Measurements from ENCODE around the gene GNAQ. TPM values are rescaled to one million over a fixed set of nuclear protein-coding genes. Genes with fewer than 3 reads are reported as not detected.
"Not testable (repeated sequence)": the region's sequence is repeated elsewhere in the genome, so short reads cannot be mapped to it uniquely, and the experiment has no call there.

The GNAQ gene
- polyA plus RNA-seq, 2 of the 4 experiments (the other 2 are of a cell fraction), result 17.9 to 60.0 TPM

DNA sequence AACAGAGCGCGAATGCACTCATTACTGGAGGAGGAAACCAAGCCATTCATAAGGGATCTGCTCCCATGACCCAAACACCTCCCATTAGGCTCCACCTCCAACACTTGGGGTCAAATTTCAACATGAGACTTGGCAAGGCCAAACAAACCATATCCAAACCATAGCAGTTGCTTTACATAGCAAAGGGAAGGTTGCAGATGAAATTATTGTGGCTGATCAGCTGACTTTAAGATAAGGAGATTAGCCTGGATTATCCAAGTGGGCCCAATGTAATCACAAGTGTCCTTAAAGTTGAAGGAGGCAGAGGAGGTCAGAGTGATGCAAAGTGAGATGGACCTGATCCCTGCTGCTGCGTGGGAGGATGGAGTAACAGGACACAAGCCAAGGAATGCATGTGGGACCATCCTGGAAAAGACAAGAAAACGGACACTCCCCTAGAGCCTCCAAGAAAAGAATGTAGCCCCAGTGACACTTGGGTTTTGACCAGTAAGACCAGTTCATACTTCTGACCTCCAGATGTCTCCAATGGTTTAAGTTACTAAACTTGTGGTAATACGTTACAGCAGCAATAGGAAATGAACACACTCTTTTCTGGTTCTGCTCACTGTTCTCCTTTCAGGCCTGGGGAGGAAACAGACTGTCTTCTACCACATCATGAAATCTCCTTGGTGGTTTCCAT lies 167.3 kb downstream of the GNAQ start:
- 94% methylated on average over 5 of the region's 5 CpGs for WGBS (ENCODE audit: missing lambda C conversion rate)
- DNase-seq (ENCODE audit: low read depth in 1 of 2, low spot score in 1 of 2), result peak in 1 of 2 experiments; percentile 11
- no peak for ATAC-seq
- Histone ChIP-seq H3K4me3 (no peak overlapping the region), H3K27ac (no peak overlapping the region), H3K4me1 (peaks cover 14% of the 10 kb centered on the region), H3K9me3 (0 out of 3 replicates have a peak, but pooled peaks cover 6% of the 10 kb centered on the region), H3K4me2 (no peak overlapping the region)
- TF ChIP-seq HOXB5 (CRISPR knock-in tag; IDR thresholded peaks at IDR 0.05) (no peak), HOXB13 (CRISPR knock-in tag; IDR thresholded peaks at IDR 0.05; ENCODE audit: low read depth) (no peak), CHD4 (IDR thresholded peaks at IDR 0.05; ENCODE audit: borderline replicate concordance) (no peak), MYC (IDR thresholded peaks at IDR 0.05; ENCODE audit: borderline replicate concordance, low read length) (no peak)
- TF ChIP-seq, protein P1, sequence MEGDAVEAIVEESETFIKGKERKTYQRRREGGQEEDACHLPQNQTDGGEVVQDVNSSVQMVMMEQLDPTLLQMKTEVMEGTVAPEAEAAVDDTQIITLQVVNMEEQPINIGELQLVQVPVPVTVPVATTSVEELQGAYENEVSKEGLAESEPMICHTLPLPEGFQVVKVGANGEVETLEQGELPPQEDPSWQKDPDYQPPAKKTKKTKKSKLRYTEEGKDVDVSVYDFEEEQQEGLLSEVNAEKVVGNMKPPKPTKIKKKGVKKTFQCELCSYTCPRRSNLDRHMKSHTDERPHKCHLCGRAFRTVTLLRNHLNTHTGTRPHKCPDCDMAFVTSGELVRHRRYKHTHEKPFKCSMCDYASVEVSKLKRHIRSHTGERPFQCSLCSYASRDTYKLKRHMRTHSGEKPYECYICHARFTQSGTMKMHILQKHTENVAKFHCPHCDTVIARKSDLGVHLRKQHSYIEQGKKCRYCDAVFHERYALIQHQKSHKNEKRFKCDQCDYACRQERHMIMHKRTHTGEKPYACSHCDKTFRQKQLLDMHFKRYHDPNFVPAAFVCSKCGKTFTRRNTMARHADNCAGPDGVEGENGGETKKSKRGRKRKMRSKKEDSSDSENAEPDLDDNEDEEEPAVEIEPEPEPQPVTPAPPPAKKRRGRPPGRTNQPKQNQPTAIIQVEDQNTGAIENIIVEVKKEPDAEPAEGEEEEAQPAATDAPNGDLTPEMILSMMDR (IDR thresholded peaks at IDR 0.05), result no peak
- CTCF ChIA-PET, result no interaction called here
- no peak for FAIRE-seq
- POLR2A ChIA-PET, result no interaction called here

DNA sequence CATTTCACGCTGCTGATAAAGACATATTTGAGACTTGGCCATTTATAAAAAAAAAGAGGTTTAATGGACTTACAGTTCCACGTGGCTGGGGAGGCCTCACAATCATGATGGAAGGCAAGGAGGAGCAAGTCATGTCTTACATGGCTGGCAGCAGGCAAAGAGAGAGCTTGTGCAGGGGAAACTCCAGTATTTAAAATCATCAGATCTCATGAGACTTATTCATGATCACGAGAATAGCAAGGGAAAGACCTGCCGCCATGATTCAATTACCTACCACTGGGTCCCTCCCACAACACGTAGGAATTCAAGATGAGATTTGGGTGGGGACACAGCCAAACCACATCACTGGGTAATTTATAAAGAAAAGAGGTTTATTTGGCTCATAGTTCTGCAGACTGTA lies 168.0 kb downstream of the GNAQ start:
- H3K4me2 ChIP-seq; FAIRE-seq; H3K4me3 ChIP-seq; ATAC-seq; CTCF ChIA-PET; H3K27ac ChIP-seq; POLR2A ChIA-PET; H3K9me3 ChIP-seq; DNase-seq (ENCODE audit: low read depth in 1 of 2, low spot score in 1 of 2): not testable (repeated sequence)
- WGBS (ENCODE audit: missing lambda C conversion rate), result 93% methylated on average over 5 of the region's 5 CpGs
- H3K4me1 ChIP-seq, result peaks cover 14% of the 10 kb centered on the region

DNA sequence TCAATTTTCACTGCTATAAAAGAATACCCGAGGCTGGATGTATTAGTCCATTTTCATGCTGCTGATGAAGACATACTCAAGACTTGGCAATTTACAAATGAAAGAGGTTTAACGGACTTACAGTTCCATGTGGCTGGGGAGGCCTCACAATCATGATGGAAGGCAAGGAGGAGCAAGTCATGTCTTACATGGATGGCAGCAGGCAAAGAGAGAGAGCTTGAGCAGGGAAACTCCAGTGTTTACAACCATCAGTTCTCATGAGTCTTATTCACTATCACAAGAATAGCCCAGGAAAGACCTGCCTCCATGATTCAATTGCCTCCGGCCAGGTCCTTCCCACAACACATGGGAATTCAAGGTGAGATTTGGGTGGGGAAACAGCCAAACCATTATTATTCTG lies 170.7 kb downstream of the GNAQ start:
- H3K4me3 ChIP-seq; H3K9me3 ChIP-seq; DNase-seq (ENCODE audit: low read depth in 1 of 2, low spot score in 1 of 2); H3K27ac ChIP-seq; FAIRE-seq; H3K4me2 ChIP-seq; POLR2A ChIA-PET; ATAC-seq: not testable (repeated sequence)
- CTCF ChIA-PET, result interaction anchor here (1.2 kb wide), 1 partner anchor 19 kb away, joined by 5 read pairs; no protein-coding TSS in a partner anchor
- 92% methylated on average over 3 of the region's 3 CpGs for WGBS (ENCODE audit: missing lambda C conversion rate)
- H3K4me1 ChIP-seq, result peaks cover 26% of the 10 kb centered on the region

DNA sequence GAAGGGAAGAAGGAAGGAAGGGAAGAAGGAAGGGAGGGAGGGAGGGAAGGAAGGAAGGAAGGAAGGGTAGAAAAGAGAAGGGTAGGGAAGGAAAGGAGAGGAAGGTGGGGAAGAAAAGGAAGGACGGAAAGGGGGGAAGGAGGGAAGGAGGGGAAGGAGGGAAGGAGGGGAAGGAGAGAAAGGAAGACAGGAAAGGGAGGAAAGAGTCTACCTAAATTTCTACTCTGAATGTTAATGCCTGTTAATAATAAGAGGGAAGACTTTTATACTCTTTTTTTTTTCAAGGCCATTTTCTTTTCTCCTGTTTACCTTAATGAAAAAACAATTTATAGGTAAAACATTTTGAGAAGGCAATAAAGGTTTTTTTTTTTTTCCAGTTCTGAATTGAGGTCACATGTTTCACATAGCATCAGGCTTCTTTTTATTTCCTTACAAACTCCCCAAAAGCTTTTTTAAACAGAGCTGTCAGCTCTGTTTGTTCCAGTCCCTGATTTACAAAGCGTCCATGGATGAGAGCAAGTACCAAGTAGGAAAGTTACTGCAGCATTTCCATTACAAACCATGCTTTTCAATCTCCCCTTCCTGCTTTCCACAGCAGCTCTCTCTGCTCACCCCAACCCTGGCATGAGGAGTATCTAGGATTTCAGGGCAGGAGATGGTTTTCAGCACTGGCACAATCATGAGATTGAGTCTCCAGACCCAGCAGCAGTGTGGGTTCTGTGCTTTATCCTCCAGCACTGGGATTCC lies 173.9 kb downstream of the GNAQ start:
- no peak for FAIRE-seq
- no peak overlapping the region for H3K27ac ChIP-seq
- ChIA-PET POLR2A (no interaction called here), CTCF (interaction anchor here (0.8 kb wide), 1 partner anchor 8 kb away, joined by 3 read pairs; no protein-coding TSS in a partner anchor)
- TF ChIP-seq NR3C1 (IDR thresholded peaks at IDR 0.05) (no peak), TFCP2L1 (CRISPR knock-in tag; IDR thresholded peaks at IDR 0.05) (no peak), FOSL2 (IDR thresholded peaks at IDR 0.05) (no peak), FOSL2 (CRISPR knock-in tag; IDR thresholded peaks at IDR 0.05) (no peak), FOXS1 (CRISPR knock-in tag; IDR thresholded peaks at IDR 0.05) (no peak), GATA3 (IDR thresholded peaks at IDR 0.05; ENCODE audit: borderline replicate concordance) (no peak), CBX8 (IDR thresholded peaks at IDR 0.05) (no peak), KDM1A (IDR thresholded peaks at IDR 0.05; ENCODE audit: low read depth) (no peak), EHMT2 (IDR thresholded peaks at IDR 0.05; ENCODE audit: low read depth) (no peak), MAFK (IDR thresholded peaks at IDR 0.05; ENCODE audit: partially characterized antibody) (no peak)
- TF ChIP-seq, protein P2, sequence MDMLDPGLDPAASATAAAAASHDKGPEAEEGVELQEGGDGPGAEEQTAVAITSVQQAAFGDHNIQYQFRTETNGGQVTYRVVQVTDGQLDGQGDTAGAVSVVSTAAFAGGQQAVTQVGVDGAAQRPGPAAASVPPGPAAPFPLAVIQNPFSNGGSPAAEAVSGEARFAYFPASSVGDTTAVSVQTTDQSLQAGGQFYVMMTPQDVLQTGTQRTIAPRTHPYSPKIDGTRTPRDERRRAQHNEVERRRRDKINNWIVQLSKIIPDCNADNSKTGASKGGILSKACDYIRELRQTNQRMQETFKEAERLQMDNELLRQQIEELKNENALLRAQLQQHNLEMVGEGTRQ (IDR thresholded peaks at IDR 0.05), result no peak
- TF ChIP-seq, protein P3, sequence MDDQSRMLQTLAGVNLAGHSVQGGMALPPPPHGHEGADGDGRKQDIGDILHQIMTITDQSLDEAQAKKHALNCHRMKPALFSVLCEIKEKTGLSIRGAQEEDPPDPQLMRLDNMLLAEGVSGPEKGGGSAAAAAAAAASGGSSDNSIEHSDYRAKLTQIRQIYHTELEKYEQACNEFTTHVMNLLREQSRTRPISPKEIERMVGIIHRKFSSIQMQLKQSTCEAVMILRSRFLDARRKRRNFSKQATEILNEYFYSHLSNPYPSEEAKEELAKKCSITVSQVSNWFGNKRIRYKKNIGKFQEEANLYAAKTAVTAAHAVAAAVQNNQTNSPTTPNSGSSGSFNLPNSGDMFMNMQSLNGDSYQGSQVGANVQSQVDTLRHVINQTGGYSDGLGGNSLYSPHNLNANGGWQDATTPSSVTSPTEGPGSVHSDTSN (IDR thresholded peaks at IDR 0.05), result no peak
- H3K4me2 ChIP-seq, result no peak overlapping the region
- H3K9me3 ChIP-seq, result peaks cover 4% of the 10 kb centered on the region; the same call in 1 of the 3 replicates
- H3K4me1 ChIP-seq, result peaks cover 24% of the 10 kb centered on the region
- no peak for DNase-seq (ENCODE audit: low read depth in 1 of 2, low spot score in 1 of 2)
- no peak overlapping the region for H3K4me3 ChIP-seq
- 98% methylated on average over 2 of the region's 2 CpGs for WGBS (ENCODE audit: missing lambda C conversion rate)
- no peak for ATAC-seq
